H1 (cell line): ENCODE measurements around the gene NR2F2. TPM values are rescaled to one million over a fixed set of nuclear protein-coding genes. Genes with fewer than 3 reads are reported as not detected.

Experiments
- CTBP2 ChIP-seq: IDR thresholded peaks from 2 replicates; pipeline ENCODE4 v1.7.0; 2011; ENCODE audit warnings: borderline replicate concordance, mild to moderate bottlenecking, moderate library complexity, mixed read lengths, low read length; ENCODE audit not compliant: insufficient read depth, insufficient read length
- KDM5A ChIP-seq: fragments of 200-600 bp; IDR thresholded peaks from 2 replicates; pipeline ENCODE4 v1.7.1; 2012; ENCODE audit warnings: mild to moderate bottlenecking, low read length, inconsistent platforms, mixed read lengths
- RNF2 ChIP-seq: fragments of 200-900, 300-1000 bp; sonication (generic); IDR thresholded peaks from 2 replicates; pipeline ENCODE4 v1.7.1; 2016; ENCODE audit warnings: borderline replicate concordance, low read depth, mild to moderate bottlenecking, antibody characterized with exemption, low read length; ENCODE audit not compliant: poor library complexity, severe bottlenecking; ENCODE audit errors: missing control alignments
- SP4 ChIP-seq: IDR thresholded peaks from 2 replicates; pipeline ENCODE4 v1.6.1; 2012; ENCODE audit warnings: low read length, inconsistent platforms
- polyA plus RNA-seq, 7 experiments: library from polyadenylated mRNA; depleted of rRNA in 3 of 7; stranded (reverse) in 5 of 7; unstranded in 2 of 7; fragments of >200 nt in 5 of 7; fragments of 200-250 nt in 2 of 7; gene quantifications; 1 replicate in 5 of 7; 2 replicates in 1 of 7; 4 replicates in 1 of 7; pipeline versions ENCODE4 v1.2.1 to v1.2.3, GENCODE V29; 2011 to 2013; ENCODE audit warnings: missing spikeins in 2 of 7, mixed read lengths in 2 of 7
- total RNA-seq: library from RNA; stranded (reverse); fragmentation: NEBNext Ultra II Directional; extraction: Animal tissue kit (Norgen Biotek cat#: 25700); gene quantifications from 2 replicates; pipeline ENCODE4 v1.2.1, GENCODE V29; 2021

Gene NR2F2
- total and polyA plus RNA-seq, 2 of the 8 experiments (the other 6 are each of a cell fraction or from before 2014, with no cell fraction given): 0.03 TPM; not detected in 1

GRCh38 chr15:96359616-96360521, 29.4 kb downstream of the NR2F2 start (continued):
- TF ChIP-seq RNF2 (peak; percentile 97), SP4 (no peak), CTBP2 (peak; percentile 90), KDM5A (no peak)
